A673 (cell line): ENCODE measurements around the gene TMEM164. TPM values are rescaled to one million over a fixed set of nuclear protein-coding genes. Genes with fewer than 3 reads are reported as not detected.

Experiments used
- BruUV-seq: library from RNA; stranded (reverse); fragments of 400-500 nt; replicated peaks from 2 replicates; lab custom pipeline; 2021; lab: Mats Ljungman, UMichigan
- CTCF ChIA-PET: fragments of 300-600 bp; sonication (Branson Sonifier 250); formaldehyde crosslinking; loops from one replicate; lab custom pipeline; 2022; ENCODE audit warnings: antibody characterized with exemption; lab: Charles Lee
- POLR2A ChIA-PET: fragments of 300-600 bp; sonication (Branson Sonifier 250); formaldehyde crosslinking; loops from one replicate; lab custom pipeline; 2022; ENCODE audit warnings: antibody characterized with exemption; ENCODE audit not compliant: low non-redundant PET; lab: Charles Lee
- DNase-seq: peaks from one replicate; pipeline ENCODE4 v3.0.0-alpha.2; 2015; ENCODE audit warnings: low spot score
- H3K27ac ChIP-seq: fragments of 200-600 bp; sonication (generic); 2 replicates; pipeline ENCODE4 v1.5.1; 2016; ENCODE audit warnings: mixed run types, low read depth, mild to moderate bottlenecking, mixed read lengths, antibody characterized with exemption, low read length; ENCODE audit not compliant: poor library complexity, severe bottlenecking
- H3K27me3 ChIP-seq: fragments of 200-600 bp; sonication (generic); replicated peaks from 2 replicates; pipeline ENCODE4 v1.6.1; 2017; ENCODE audit warnings: mixed run types, low read depth, mild to moderate bottlenecking, mixed read lengths, antibody characterized with exemption, low read length; ENCODE audit not compliant: insufficient read depth, poor library complexity
- H3K36me3 ChIP-seq: fragments of 200-600 bp; sonication (generic); 2 replicates; pipeline ENCODE4 v1.6.1; 2016; ENCODE audit warnings: mixed run types, mild to moderate bottlenecking, mixed read lengths, antibody characterized with exemption, low read length; ENCODE audit not compliant: insufficient read depth, poor library complexity, severe bottlenecking
- H3K4me1 ChIP-seq: fragments of 200-600 bp; sonication (generic); 2 replicates; pipeline ENCODE4 v1.6.1; 2017; ENCODE audit warnings: mixed run types, mild to moderate bottlenecking, mixed read lengths, antibody characterized with exemption, low read length; ENCODE audit not compliant: insufficient read depth, poor library complexity, severe bottlenecking
- H3K4me3 ChIP-seq: fragments of 200-600 bp; sonication (generic); 2 replicates; pipeline ENCODE4 v1.5.1; 2016; ENCODE audit warnings: low read depth, mixed run types, mild to moderate bottlenecking, mixed read lengths, low read length; ENCODE audit not compliant: poor library complexity, severe bottlenecking
- H3K9me3 ChIP-seq: fragments of 200-600 bp; sonication (generic); 2 replicates; pipeline ENCODE4 v1.6.1; 2016; ENCODE audit warnings: mixed run types, low read depth, mild to moderate bottlenecking, mixed read lengths, antibody characterized with exemption, low read length; ENCODE audit not compliant: poor library complexity, severe bottlenecking
- EZH2 ChIP-seq: fragments of 200-600 bp; sonication (generic); IDR thresholded peaks from 2 replicates; pipeline ENCODE4 v1.6.1; 2017; ENCODE audit warnings: borderline replicate concordance, low read depth, mild to moderate bottlenecking, mixed read lengths, antibody characterized with exemption, low read length; ENCODE audit not compliant: poor library complexity, severe bottlenecking
- intact Hi-C: fragments of 100-400 bp; cut with micrococcal nuclease; formaldehyde crosslinking; loops from one replicate; pipeline ENCODE4 v1.10.0; 2022; ENCODE audit not compliant: unreplicated experiment
- total RNA-seq: library from RNA; stranded (reverse); gene quantifications from 2 replicates; pipeline ENCODE4 v1.2.3, GENCODE V29; 2021
- TF ChIP-seq, protein P1 (sequence below): fragments of 300-800, 200-600 bp; sonication (generic); conservative IDR thresholded peaks from 2 replicates; pipeline ENCODE4 v1.5.1; 2017; ENCODE audit warnings: low read depth, mild to moderate bottlenecking, antibody characterized with exemption, low read length, moderate library complexity, mixed read lengths

The TMEM164 gene
- total RNA-seq, 1 experiment from 2014 or later = 26.5 TPM

GRCh38 chrX:110213183-110213582 is 210.3 kb downstream of the TMEM164 start:
- ChIA-PET CTCF (no interaction called here), POLR2A (no interaction called here)
- no peak for DNase-seq
- Histone ChIP-seq H3K27ac (no peak overlapping the region), H3K36me3 (no peaks in the 10 kb centered on the region), H3K4me3 (no peak overlapping the region), H3K4me1 (peaks cover 46% of the 10 kb centered on the region), H3K27me3 (no peaks in the 10 kb centered on the region), H3K9me3 (no peaks in the 10 kb centered on the region)
- no TSS peak for BruUV-seq
- intact Hi-C loops = no loop called here
- TF ChIP-seq EZH2 = no peak
- TF ChIP-seq, protein P1, sequence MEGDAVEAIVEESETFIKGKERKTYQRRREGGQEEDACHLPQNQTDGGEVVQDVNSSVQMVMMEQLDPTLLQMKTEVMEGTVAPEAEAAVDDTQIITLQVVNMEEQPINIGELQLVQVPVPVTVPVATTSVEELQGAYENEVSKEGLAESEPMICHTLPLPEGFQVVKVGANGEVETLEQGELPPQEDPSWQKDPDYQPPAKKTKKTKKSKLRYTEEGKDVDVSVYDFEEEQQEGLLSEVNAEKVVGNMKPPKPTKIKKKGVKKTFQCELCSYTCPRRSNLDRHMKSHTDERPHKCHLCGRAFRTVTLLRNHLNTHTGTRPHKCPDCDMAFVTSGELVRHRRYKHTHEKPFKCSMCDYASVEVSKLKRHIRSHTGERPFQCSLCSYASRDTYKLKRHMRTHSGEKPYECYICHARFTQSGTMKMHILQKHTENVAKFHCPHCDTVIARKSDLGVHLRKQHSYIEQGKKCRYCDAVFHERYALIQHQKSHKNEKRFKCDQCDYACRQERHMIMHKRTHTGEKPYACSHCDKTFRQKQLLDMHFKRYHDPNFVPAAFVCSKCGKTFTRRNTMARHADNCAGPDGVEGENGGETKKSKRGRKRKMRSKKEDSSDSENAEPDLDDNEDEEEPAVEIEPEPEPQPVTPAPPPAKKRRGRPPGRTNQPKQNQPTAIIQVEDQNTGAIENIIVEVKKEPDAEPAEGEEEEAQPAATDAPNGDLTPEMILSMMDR = no peak

- Histone ChIP-seq H3K36me3 (no peaks in the 10 kb centered on the region), H3K9me3 (no peaks in the 10 kb centered on the region), H3K27me3 (no peaks in the 10 kb centered on the region), H3K4me1 (peaks cover 51% of the 10 kb centered on the region), H3K27ac (no peak overlapping the region), H3K4me3 (no peak overlapping the region)
- no TSS peak for BruUV-seq
- intact Hi-C loops = no loop called here
- no peak for DNase-seq
- CTCF ChIA-PET = no interaction called here
- POLR2A ChIA-PET = no interaction called here
- TF ChIP-seq EZH2 = no peak
- TF ChIP-seq, protein P1 = no peak
These were observed 211.8 kb downstream of the TMEM164 start for GRCh38 chrX:110214684-110215083.

- intact Hi-C loops = no loop called here
- no peaks in the 10 kb centered on the region for H3K27me3 ChIP-seq
- POLR2A ChIA-PET = no interaction called here
- no peak overlapping the region for H3K4me3 ChIP-seq
- BruUV-seq = no TSS peak
- DNase-seq = no peak
- H3K27ac ChIP-seq = no peak overlapping the region
- TF ChIP-seq, protein P1 = no peak
- TF ChIP-seq EZH2 = no peak
- peaks cover 48% of the 10 kb centered on the region for H3K4me1 ChIP-seq
- no peaks in the 10 kb centered on the region for H3K36me3 ChIP-seq
- H3K9me3 ChIP-seq = no peaks in the 10 kb centered on the region
- CTCF ChIA-PET = no interaction called here
These were observed 212.5 kb downstream of the TMEM164 start for GRCh38 chrX:110215411-110215810.
